DLD1 (cell line): ENCODE measurements around the gene ZBTB24.

ENCODE experiments used
- in situ Hi-C: cut with HindIII; loops from 2 replicates; pipeline ENCODE4 v1.10.0; 2017; ENCODE audit warnings: low sequenced_read_pairs

Gene ZBTB24

DNA sequence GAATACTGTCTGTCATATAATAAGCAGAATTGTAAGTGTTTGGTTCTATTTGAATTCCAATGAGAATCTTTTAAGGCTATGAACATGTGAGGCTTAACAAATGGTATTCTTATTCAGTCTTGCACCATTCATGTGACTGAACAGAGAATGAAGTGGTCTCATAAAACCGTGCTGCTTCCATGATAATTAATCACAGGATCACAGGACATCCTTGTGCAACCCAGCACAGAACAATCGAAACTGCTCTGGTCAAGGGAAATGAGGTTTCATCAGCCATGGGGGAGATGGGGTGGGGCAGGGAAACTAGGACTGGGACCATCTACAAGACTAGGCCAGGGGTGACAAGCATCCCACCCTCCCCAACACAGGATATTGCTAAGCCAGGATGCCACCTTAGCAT, 48.6 kb downstream of the ZBTB24 start:
- in situ Hi-C loops = no loop called here

DNA sequence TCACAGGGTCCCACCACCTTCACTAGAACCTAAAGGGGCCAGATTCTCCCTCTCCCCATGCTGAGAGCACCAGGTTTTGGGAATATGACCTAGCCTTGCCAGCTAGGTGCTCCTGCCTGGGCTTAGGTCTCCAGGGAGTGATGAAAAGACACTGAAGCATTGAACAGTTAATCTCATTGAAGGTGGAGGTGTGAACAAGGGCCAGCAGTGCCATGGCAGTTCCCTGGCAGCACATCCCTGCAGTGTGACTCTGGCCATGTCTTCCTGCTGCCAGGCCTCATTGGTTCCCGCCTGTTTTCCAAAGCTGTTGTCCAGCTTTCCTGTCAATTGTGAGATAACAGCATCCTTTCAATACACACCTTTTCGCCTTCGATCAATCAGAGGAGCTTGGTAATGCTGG, 53.5 kb downstream of the ZBTB24 start:
- in situ Hi-C loops = no loop called here

DNA sequence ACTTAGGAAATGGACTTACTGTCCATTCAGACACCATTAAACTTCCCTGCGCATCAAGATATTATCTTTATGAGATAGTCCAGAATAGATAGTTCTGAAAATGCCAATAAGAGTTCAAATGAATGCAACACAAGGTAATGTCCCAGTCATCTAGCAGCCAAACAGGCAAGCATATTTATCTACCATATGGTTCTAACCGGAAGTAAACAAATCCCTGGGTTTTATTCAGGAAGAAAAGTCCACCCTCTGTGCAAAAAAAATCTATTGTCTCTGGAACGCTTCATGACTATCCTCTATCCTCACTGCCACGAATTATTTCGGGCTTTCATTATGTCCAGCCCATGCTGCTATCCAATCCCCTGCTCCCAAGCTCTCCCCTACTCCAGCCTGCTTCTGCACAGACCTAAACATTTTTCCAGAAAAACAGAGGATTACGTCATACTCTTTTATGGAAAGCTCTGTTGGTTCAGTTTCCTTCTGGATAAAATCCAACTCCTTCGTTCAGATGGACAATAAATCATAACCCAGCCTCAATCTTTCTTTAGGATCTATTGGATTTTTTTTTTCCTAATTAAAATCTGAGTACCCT, 54.0 kb downstream of the ZBTB24 start:
- in situ Hi-C loops = no loop called here

DNA sequence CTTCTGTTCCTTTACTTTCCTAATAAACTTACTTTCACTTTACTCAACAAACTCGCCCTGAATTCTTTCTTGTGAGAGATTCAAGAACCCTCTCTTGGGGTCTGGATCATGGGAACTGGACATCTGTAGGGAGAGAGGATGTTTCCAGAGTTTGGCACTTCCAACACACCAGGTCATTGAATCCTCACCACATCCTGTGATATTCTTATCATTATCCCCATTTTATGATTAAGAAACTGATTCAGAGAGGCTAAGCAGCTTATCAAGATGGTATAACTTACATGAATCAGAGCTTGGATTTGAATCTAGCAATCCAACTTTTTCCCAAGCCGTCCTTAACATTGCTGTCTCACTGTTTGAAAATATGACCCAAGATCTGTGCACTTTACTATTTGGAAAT, 58.1 kb downstream of the ZBTB24 start:
- in situ Hi-C loops = no loop called here

DNA sequence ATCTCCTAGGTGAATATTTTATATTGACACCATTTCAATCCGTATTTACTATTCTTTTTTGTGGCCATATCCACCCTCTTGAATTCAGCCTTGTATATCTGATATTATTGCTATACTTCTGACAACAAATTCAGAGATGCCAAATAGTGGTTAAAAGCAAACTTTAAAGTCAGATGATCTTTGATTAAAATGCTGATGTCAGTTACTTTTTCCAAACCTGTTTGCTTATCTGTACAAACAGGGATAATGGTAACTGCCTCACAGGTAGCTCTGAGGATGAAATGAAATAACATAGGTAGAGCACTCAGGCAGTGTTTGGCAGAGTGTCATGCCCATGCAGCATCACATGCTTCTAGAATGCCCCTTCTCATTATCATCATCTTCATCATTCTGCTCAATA, 61.8 kb downstream of the ZBTB24 start:
- in situ Hi-C loops = no loop called here

DNA sequence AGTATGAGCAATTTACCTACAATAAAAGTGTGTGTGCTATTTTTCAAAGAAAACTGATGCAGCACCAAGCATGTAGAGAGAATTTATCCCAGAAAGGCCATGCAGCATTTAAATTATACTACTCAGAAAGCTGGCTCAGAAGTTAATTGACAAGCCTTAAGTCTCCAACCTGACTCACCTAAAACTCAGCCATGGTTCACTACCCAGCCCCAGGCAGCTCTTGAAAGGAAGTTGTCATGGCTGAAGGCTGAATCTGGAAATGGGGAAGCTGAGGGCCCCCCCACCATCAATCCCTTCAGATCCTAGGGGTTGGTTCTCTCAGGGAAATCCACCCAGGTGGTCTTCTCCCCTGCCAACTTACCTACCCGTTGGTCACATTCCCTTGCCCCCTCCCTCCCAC, 62.3 kb downstream of the ZBTB24 start:
- in situ Hi-C loops = no loop called here

DNA sequence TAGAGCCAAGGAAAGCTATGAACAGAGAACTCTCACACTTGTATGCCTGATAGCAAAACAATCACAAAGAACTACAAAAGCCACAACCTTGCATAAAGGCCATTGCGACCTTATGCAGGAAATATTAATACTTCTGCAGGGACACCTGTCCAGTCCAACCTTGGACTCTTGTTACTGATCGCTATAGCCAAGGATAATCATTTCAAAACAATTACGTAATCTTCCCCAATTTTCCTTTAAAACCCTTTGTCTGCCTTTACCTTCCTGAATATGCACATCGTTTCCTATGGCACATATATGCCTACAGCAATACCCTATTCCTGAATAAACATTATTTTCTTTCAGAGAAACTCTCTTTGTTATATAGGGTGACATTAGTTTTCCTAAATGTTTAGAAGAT, 65.4 kb downstream of the ZBTB24 start:
- in situ Hi-C loops = no loop called here
